GM12865 (cell line): ENCODE measurements around the gene ADAT2.
A peak's percentile ranks its signal among the peaks of the same experiment; 100 is the strongest.

Source experiments
- DNase-seq: peaks from one replicate; pipeline ENCODE4 v3.0.0; 2010; ENCODE audit warnings: low read depth
- H3K4me3 ChIP-seq: 2 replicates; pipeline ENCODE4 v1.5.1; 2011; ENCODE audit warnings: mild to moderate bottlenecking, low read depth, low read length, control low read depth
- TF ChIP-seq, protein P1 (sequence below): IDR thresholded peaks from 2 replicates; pipeline ENCODE4 v1.5.1; 2011; ENCODE audit warnings: low read length, control low read depth, low read depth, inconsistent platforms; ENCODE audit not compliant: insufficient read depth; ENCODE audit errors: missing control alignments

The ADAT2 gene

GRCh38 chr6:143441010-143441409, 9.5 kb downstream of the ADAT2 start:
- H3K4me3 ChIP-seq: no peak overlapping the region
- TF ChIP-seq, protein P1, sequence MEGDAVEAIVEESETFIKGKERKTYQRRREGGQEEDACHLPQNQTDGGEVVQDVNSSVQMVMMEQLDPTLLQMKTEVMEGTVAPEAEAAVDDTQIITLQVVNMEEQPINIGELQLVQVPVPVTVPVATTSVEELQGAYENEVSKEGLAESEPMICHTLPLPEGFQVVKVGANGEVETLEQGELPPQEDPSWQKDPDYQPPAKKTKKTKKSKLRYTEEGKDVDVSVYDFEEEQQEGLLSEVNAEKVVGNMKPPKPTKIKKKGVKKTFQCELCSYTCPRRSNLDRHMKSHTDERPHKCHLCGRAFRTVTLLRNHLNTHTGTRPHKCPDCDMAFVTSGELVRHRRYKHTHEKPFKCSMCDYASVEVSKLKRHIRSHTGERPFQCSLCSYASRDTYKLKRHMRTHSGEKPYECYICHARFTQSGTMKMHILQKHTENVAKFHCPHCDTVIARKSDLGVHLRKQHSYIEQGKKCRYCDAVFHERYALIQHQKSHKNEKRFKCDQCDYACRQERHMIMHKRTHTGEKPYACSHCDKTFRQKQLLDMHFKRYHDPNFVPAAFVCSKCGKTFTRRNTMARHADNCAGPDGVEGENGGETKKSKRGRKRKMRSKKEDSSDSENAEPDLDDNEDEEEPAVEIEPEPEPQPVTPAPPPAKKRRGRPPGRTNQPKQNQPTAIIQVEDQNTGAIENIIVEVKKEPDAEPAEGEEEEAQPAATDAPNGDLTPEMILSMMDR: no peak
- DNase-seq: no peak

- no peak for DNase-seq
- H3K4me3 ChIP-seq: no peak overlapping the region
- TF ChIP-seq, protein P1: no peak
Observed at GRCh38 chr6:143432588-143432987, 17.9 kb downstream of the ADAT2 start.

GRCh38 chr6:143431226-143431625, 19.3 kb downstream of the ADAT2 start:
- DNase-seq: no peak
- H3K4me3 ChIP-seq: no peak overlapping the region
- TF ChIP-seq, protein P1: no peak

DNA sequence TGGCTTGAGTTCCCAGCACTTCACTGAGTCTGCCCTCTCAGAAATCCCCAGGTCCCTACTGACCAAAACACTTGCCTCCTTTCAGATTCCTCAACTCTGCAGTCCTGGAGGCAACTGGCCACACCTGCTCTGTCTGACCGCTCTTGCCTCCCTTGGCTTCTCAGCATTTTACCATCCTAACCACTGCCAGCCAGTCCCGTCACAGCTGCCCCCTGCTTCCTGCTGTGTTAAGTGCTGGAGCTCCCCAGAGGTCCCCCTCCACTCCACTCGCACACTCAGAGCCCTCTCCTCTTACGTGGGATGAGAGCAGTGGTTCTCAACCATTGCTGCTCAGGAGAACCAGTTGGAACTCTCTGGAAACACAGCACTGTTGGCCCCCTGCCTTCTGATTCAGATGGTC, 20.5 kb downstream of the ADAT2 start:
- TF ChIP-seq, protein P1: no peak
- no peak overlapping the region for H3K4me3 ChIP-seq
- DNase-seq: no peak

DNA sequence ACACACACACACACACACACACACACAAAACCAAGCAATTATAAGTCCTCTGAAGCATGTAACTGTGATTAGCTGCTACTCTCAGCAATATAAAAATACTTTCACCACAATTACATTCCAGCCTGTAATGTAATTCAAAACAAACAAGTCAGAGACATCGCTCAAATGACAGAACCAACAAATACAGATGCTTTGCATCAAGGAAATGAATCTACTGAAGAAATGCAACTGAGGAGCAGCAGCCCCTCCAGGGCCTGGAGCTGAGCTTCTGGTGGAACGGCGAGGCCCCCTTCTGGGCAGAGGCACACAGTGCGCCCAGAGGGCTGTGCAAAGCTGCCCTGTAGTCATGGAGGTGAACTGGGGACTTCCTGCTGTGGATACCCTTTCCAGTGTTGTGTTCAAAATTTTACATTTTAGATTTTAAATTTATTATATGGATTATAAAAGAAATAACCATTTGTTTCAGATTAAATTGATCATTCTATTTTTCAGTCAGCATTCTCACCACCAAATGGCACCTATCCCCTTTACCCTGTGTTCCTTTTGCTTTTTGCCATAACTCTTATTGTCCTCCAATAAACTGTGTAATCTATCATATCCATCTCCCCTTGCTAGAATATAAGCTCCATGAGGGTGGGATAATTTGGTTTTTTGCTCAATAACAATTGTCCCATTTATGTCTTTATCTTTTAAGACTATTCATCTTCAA, 23.2 kb downstream of the ADAT2 start:
- peak; percentile 82 for DNase-seq
- H3K4me3 ChIP-seq: no peak overlapping the region
- TF ChIP-seq, protein P1: peak; percentile 98

- TF ChIP-seq, protein P1: no peak
- H3K4me3 ChIP-seq: no peak overlapping the region
- no peak for DNase-seq
Observed at GRCh38 chr6:143426026-143426425, 24.5 kb downstream of the ADAT2 start.

- TF ChIP-seq, protein P1: no peak
- no peak for DNase-seq
- no peak overlapping the region for H3K4me3 ChIP-seq
Observed at GRCh38 chr6:143419526-143419925, 31.0 kb downstream of the ADAT2 start.
